Endothelial cell (in vitro differentiated cells): ENCODE results near the gene EBI3. TPM values are rescaled to one million over a fixed set of nuclear protein-coding genes. Genes with fewer than 3 reads are reported as not detected.
"Not testable (repeated sequence)": the region's sequence is repeated elsewhere in the genome, so short reads cannot be mapped to it uniquely, and the experiment has no call there.

ENCODE experiments used
- DNase-seq: peaks from one replicate; pipeline ENCODE4 v3.0.0; 2021; ENCODE audit warnings: low spot score
- H3K27ac Mint-ChIP-seq: one replicate; pipeline ENCODE4 v1.8.0; 2021; ENCODE audit warnings: mixed read lengths, inconsistent platforms; ENCODE audit not compliant: unreplicated experiment
- H3K27me3 Mint-ChIP-seq: one replicate; pipeline ENCODE4 v1.8.0; 2021; ENCODE audit warnings: mild to moderate bottlenecking, moderate library complexity, mixed read lengths, inconsistent platforms; ENCODE audit not compliant: unreplicated experiment
- H3K36me3 Mint-ChIP-seq: one replicate; pipeline ENCODE4 v1.8.0; 2021; ENCODE audit warnings: mild to moderate bottlenecking, low read depth, mixed read lengths, inconsistent platforms; ENCODE audit not compliant: unreplicated experiment
- H3K4me1 Mint-ChIP-seq: one replicate; pipeline ENCODE4 v1.8.0; 2021; ENCODE audit warnings: mild to moderate bottlenecking, mixed read lengths, inconsistent platforms; ENCODE audit not compliant: unreplicated experiment
- H3K4me3 Mint-ChIP-seq: one replicate; pipeline ENCODE4 v1.8.0; 2021; ENCODE audit warnings: mild to moderate bottlenecking, mixed read lengths, inconsistent platforms; ENCODE audit not compliant: unreplicated experiment
- H3K9me3 Mint-ChIP-seq: one replicate; pipeline ENCODE4 v1.8.0; 2021; ENCODE audit warnings: mixed read lengths, inconsistent platforms; ENCODE audit not compliant: unreplicated experiment
- total RNA-seq: library from RNA; stranded (reverse); fragmentation: NEBNext Ultra II Directional; extraction: Animal tissue kit (Norgen Biotek cat#: 25700); gene quantifications from one replicate; pipeline ENCODE4 v1.2.1, GENCODE V29; 2021; ENCODE audit not compliant: unreplicated experiment
- TF ChIP-seq, protein P1 (sequence below): fragments of 200-600 bp; sonication (generic); IDR thresholded peaks from one replicate; pipeline ENCODE4 v1.5.0; 2021; ENCODE audit warnings: antibody characterized with exemption; ENCODE audit not compliant: unreplicated experiment

The EBI3 gene
- total RNA-seq, 1 donor from 2014 or later, result 9.7 TPM

DNA sequence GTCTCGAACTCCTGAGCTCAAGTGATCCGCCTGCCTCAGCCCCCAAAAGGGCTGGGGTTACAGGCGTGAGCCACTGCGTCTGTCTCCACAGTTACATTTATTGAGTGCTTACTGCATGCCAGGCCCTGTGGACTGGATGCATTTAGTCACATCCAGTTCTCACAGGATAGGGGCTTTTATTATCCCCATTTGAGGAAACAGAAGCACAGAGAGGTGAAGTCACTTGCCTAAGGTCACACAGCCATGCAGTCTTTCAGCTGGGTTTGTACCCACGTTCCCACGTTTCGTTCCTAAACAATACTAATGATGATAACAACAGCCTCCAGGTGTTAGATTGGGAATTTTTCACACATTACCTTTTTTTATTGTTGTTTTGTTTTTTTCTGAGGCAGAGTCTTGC lies 9.1 kb upstream of the EBI3 start:
- Mint-ChIP-seq H3K36me3 (no peaks in the 10 kb centered on the region), H3K9me3 (no peaks in the 10 kb centered on the region), H3K4me3 (no peak overlapping the region), H3K4me1 (no peaks in the 10 kb centered on the region), H3K27me3 (peaks cover 6% of the 10 kb centered on the region), H3K27ac (no peak overlapping the region)
- no peak for DNase-seq
- TF ChIP-seq, protein P1, sequence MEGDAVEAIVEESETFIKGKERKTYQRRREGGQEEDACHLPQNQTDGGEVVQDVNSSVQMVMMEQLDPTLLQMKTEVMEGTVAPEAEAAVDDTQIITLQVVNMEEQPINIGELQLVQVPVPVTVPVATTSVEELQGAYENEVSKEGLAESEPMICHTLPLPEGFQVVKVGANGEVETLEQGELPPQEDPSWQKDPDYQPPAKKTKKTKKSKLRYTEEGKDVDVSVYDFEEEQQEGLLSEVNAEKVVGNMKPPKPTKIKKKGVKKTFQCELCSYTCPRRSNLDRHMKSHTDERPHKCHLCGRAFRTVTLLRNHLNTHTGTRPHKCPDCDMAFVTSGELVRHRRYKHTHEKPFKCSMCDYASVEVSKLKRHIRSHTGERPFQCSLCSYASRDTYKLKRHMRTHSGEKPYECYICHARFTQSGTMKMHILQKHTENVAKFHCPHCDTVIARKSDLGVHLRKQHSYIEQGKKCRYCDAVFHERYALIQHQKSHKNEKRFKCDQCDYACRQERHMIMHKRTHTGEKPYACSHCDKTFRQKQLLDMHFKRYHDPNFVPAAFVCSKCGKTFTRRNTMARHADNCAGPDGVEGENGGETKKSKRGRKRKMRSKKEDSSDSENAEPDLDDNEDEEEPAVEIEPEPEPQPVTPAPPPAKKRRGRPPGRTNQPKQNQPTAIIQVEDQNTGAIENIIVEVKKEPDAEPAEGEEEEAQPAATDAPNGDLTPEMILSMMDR, result no peak

DNA sequence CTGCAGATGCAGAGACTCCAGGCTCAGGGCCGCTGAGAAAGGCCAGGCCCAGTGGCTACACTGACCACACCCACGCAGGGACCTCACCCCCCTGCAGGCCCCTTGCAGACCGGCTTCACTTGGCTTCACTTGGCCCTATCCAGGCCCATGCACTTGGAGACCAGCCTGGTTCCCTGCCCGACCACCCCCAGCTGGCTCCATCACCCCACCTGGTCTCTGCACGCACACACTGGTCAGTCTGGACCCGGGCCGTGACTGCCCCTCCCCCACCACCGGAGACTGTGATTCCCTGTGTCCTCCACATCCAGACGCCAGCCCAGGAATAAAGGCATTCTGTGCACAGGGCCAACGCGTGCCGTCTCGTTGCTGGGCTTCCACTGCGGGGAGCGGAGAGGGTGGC lies 4.9 kb upstream of the EBI3 start:
- no peaks in the 10 kb centered on the region for H3K9me3 Mint-ChIP-seq
- H3K4me1 Mint-ChIP-seq, result no peaks in the 10 kb centered on the region
- peaks cover 4% of the 10 kb centered on the region for H3K27me3 Mint-ChIP-seq
- H3K27ac Mint-ChIP-seq, result no peak overlapping the region
- no peak for DNase-seq
- no peak overlapping the region for H3K4me3 Mint-ChIP-seq
- TF ChIP-seq, protein P1, result no peak
- no peaks in the 10 kb centered on the region for H3K36me3 Mint-ChIP-seq

DNA sequence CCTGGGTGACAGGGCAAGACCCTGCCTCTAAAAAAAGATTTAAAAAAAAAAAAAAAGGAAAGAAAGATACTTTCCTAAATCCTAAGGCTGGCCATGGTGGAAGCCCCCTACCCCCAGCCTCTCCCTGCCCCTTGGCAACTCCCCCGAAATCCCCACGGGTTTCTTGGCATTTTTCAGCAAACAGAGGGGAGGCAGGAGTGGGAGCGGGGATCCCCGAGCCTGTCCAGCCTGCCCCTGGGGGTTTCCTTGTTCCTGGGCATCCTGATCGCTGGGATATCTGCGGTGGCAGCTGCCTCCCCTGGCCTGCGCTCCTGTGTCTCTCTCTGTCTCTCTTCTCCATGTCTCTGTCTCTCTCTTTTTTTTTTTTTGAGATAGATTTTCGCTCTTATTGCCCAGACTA lies 3.4 kb upstream of the EBI3 start:
- no peak overlapping the region for H3K4me3 Mint-ChIP-seq
- no peak overlapping the region for H3K27ac Mint-ChIP-seq
- DNase-seq, result no peak
- no peaks in the 10 kb centered on the region for H3K36me3 Mint-ChIP-seq
- H3K4me1 Mint-ChIP-seq, result no peaks in the 10 kb centered on the region
- TF ChIP-seq, protein P1, result no peak
- H3K27me3 Mint-ChIP-seq, result peaks cover 3% of the 10 kb centered on the region
- H3K9me3 Mint-ChIP-seq, result no peaks in the 10 kb centered on the region

DNA sequence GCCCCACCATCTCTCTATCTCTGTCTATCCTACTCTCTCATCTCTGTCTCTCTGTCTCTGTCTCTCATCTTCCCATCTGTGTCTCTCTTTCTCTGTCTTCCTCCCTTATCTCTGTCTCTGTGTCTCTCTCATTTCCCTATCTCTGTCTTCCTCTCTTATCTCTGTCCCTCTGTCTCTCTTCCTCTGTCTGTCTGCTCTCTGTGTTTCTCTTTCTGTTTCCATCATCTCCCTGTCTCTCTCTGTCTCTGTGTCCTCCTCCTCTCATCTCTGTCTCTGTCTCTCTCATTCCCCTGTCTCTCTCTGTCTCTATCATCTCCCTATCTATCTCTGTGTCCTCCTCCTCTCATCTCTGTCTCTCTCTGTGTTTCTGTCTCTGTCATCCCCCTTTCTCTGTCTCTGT lies 1.6 kb upstream of the EBI3 start:
- no peaks in the 10 kb centered on the region for H3K4me1 Mint-ChIP-seq
- no peak for DNase-seq
- TF ChIP-seq, protein P1, result no peak
- no peaks in the 10 kb centered on the region for H3K36me3 Mint-ChIP-seq
- peaks cover 5% of the 10 kb centered on the region for H3K27me3 Mint-ChIP-seq
- H3K4me3 Mint-ChIP-seq, result no peak overlapping the region
- H3K27ac Mint-ChIP-seq, result no peak overlapping the region
- H3K9me3 Mint-ChIP-seq, result no peaks in the 10 kb centered on the region

DNA sequence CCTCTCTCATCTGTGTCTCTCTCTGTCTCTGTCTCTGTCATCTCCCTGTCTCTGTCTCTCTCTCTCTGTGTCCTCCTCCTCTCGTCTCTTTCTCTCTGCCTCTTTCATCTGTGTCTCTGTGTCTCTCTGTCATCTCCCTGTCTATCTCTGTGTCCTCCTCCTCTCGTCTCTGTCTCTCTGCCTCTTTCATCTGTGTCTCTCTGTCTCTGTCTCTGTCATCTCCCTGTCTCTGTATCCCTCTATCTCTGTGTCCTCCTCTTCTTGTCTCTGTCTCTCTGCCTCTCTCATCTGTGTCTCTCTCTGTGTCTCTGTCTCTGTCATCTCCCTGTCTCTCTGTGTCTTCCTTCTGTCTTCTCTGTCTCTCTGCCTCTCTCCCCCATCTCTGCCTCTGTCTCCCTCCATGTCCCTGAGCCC lies 551 bp upstream of the EBI3 start:
- no peak for DNase-seq
- peaks cover 8% of the 10 kb centered on the region for H3K27me3 Mint-ChIP-seq
- no peaks in the 10 kb centered on the region for H3K4me1 Mint-ChIP-seq
- no peak overlapping the region for H3K27ac Mint-ChIP-seq
- no peaks in the 10 kb centered on the region for H3K9me3 Mint-ChIP-seq
- H3K4me3 Mint-ChIP-seq, result no peak overlapping the region
- H3K36me3 Mint-ChIP-seq, result no peaks in the 10 kb centered on the region
- TF ChIP-seq, protein P1, result no peak

DNA sequence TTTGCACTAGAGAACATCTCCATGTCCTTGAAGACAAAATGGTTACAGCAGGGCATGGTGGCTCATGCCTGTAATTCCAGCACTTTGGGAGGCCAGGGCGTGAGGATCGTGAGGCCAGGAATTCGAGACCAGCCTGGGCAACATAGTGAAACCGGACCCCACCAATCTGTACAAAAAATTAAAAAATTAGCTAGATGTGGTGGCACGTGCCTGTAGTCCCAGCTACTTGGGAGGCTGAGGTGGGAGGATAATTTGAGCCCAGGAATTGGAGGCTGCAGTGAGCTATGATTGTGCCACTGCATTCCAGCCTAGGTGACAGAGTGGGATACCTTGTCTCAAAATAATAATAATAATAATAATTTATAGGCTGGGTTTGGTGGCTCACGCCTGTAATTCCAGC lies 914 bp downstream of the EBI3 start:
- H3K27me3 Mint-ChIP-seq, result peaks cover 11% of the 10 kb centered on the region
- not testable (repeated sequence) for H3K4me1 Mint-ChIP-seq, DNase-seq, H3K9me3 Mint-ChIP-seq, H3K4me3 Mint-ChIP-seq, H3K27ac Mint-ChIP-seq, H3K36me3 Mint-ChIP-seq

DNA sequence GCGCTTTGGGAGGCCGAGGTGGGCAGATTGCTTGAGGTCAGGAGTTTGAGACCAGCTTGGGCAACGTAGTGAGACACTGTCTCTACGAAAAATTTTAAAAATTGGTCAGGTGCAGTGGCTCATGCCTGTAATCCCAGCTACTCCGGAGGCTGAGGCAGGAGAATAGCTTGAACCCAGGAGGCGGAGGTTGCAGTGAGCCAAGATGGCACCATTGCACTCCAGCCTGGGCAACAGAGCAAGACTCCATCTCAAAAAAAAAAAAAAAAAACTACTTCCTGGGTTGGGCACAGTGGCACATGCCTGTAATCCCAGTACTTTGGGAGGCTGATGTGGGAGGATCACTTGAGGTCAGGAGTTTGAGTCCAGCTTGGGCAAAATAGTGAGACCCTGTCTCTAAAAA lies 2.2 kb downstream of the EBI3 start:
- H3K27ac Mint-ChIP-seq, H3K4me3 Mint-ChIP-seq, H3K9me3 Mint-ChIP-seq, H3K36me3 Mint-ChIP-seq, H3K4me1 Mint-ChIP-seq, DNase-seq: not testable (repeated sequence)
- peaks cover 11% of the 10 kb centered on the region for H3K27me3 Mint-ChIP-seq

DNA sequence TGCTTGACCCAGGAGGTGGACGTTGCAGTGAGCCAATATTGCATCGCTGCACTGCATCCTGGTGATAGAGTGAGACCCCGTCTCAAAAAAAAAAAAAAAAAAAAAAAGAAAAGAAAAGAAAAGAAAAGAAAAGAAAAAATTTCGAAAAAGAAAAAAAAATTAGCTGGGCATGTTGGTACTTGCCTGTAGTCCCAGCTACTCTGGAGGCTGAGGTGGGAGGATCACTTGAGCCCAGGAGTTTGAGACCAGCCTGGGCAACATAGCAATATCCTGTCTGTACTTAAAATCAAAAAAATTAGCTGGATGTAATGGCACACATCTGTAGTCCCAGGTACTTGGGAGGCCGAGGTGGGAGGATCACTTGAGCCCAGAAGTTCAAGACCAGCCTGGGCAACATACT lies 2.8 kb downstream of the EBI3 start:
- not testable (repeated sequence) for H3K36me3 Mint-ChIP-seq, H3K4me3 Mint-ChIP-seq, H3K4me1 Mint-ChIP-seq, H3K9me3 Mint-ChIP-seq, DNase-seq, H3K27ac Mint-ChIP-seq
- H3K27me3 Mint-ChIP-seq, result peaks cover 11% of the 10 kb centered on the region
